ENCODE results near the gene ANKRD2.

ANKRD2 gene

DNA sequence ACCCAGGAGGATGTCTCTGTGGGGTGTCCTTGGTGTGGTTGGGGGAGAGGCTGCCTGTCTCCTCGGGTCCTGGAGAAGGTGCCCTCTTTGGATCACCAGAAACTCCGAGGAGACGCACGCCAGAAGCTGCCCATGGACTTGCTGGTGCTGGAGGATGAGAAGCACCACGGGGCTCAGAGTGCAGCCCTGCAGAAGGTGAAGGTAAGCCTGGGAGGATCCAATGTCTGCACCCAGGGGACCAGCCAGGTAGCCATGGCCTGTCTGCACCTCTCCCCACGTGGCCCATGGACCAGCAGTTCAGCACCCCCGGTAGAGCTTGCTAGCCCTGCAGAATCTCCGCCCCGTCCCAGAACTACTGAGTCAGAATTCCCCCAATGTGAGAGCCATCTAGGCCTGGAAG, 5.1 kb downstream of the ANKRD2 start:
- Mint-ChIP-seq H3K4me1 (no peaks in the 10 kb centered on the region), H3K27ac (peak overlapping the region in 1 of 2 donors; percentile 14), H3K4me3 (no peak overlapping the region), H3K27me3 (no peaks in the 10 kb centered on the region), H3K9me3 (no peaks in the 10 kb centered on the region)
- DNase-seq (no peak), ATAC-seq (no peak)

DNA sequence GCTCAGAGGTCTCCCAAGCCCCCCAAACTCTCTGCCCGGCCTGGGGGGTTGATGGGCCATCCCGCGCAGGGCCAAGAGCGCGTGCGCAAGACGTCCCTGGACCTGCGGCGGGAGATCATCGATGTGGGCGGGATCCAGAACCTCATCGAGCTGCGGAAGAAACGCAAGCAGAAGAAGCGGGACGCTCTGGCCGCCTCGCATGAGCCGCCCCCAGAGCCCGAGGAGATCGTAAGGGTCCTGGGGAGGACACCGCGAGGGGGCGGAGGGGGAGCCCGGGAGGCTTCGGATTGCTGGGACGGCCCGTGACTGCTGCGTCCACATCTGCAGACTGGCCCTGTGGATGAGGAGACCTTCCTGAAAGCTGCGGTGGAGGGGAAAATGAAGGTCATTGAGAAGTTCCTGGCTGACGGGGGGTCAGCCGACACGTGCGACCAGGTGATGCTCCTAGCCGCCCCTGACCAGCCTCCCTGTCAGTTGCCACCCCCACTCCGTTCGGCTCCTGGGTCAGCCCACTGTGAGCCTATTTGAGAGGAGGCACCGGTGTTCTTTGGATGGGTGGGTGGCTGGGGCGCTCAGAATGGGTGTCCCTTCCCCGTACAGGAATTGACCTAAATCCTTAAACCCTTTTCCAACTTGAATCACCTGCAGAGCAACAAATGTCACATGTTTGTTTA, 5.7 kb downstream of the ANKRD2 start:
- Mint-ChIP-seq H3K9me3 (no peaks in the 10 kb centered on the region), H3K4me3 (no peak overlapping the region), H3K4me1 (no peaks in the 10 kb centered on the region), H3K27me3 (no peaks in the 10 kb centered on the region), H3K27ac (no peak overlapping the region)
- ATAC-seq (no peak), DNase-seq (no peak)

DNA sequence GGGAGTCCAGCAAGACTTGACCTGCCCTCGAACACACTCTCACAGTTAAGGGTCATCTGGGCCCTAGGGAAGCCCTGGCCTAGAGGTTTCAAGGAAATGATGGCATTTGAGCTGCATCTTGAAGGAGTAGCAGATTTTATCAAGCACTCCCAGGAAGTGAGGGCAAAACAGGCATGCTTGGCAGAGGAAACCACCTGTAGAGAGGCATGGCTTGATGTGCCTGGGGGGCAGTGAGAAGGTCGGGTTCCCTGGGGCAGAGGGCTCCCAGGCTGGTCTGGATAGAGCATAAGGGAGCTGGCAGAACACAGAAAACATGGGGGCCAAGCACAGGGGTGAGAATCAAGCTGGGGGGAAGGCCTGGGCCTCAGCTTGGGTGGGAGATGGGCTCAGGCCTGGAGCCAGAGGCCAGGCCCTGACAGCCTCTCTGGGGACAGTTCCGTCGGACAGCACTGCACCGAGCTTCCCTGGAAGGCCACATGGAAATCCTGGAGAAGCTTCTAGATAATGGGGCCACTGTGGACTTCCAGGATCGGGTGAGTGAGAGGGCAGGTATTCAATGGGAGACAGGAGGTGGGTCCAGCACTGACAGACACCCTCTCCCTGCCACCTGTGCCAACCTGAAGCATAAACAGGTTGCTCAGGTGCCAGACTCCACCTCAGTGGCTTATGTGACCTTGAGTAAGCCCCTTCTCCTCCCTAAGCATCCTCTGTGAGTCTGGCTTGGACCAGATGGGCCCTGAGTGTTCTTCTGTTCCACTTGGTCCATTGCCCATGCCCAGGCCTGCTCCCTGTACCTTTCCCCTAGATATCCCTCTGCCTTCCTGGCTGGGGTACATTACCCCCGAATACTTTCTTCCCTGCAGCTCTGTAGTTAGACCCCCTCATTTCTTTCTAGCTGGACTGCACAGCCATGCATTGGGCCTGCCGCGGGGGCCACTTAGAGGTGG, 8.1 kb downstream of the ANKRD2 start:
- no peak overlapping the region for H3K4me3 Mint-ChIP-seq
- DNase-seq = no peak
- peak overlapping the region in 1 of 2 donors; percentile 8 for H3K27ac Mint-ChIP-seq
- ATAC-seq = no peak
- H3K27me3 Mint-ChIP-seq = no peaks in the 10 kb centered on the region
- no peaks in the 10 kb centered on the region for H3K4me1 Mint-ChIP-seq
- H3K9me3 Mint-ChIP-seq = no peaks in the 10 kb centered on the region

DNA sequence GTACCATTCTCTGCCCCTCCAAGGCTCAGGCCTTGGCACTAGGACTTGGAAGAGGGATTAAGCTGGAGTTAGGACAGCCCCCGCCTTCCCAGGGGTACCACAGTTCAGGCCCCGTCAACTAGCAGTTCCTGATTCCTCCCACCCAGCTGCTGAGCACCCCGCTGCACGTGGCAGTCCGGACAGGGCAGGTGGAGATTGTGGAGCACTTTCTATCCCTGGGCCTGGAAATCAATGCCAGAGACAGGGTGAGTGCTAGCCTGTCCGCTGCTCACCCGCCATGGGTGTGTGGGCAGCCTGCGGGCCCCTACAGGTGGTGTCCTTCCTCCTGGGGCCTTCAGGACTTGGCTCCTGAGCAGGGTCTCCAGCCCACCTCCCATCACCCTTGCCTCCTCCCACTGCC, 9.6 kb downstream of the ANKRD2 start:
- DNase-seq (no peak), ATAC-seq (no peak)
- Mint-ChIP-seq H3K9me3 (no peaks in the 10 kb centered on the region), H3K4me1 (no peaks in the 10 kb centered on the region), H3K27me3 (no peaks in the 10 kb centered on the region), H3K27ac (no peak overlapping the region), H3K4me3 (no peak overlapping the region)

DNA sequence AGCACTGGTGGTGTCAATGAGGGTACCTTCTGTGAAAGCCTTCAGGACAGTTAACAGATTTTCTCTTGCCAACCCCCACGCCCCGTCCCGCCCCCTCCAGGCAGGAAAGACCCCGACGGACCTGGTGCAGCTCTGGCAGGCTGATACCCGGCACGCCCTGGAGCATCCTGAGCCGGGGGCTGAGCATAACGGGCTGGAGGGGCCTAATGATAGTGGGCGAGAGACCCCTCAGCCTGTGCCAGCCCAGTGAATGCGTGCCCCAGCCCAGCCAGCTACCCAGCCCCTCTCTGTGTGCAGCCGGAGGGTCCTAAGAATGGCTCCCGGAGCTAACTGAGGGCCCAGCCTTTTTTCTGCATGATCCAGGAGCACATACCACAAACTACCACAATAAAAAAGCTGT, 10.9 kb downstream of the ANKRD2 start:
- DNase-seq (no peak), ATAC-seq (no peak)
- Mint-ChIP-seq H3K4me1 (no peaks in the 10 kb centered on the region), H3K4me3 (no peak overlapping the region), H3K27ac (no peak overlapping the region), H3K9me3 (no peaks in the 10 kb centered on the region), H3K27me3 (no peaks in the 10 kb centered on the region)

DNA sequence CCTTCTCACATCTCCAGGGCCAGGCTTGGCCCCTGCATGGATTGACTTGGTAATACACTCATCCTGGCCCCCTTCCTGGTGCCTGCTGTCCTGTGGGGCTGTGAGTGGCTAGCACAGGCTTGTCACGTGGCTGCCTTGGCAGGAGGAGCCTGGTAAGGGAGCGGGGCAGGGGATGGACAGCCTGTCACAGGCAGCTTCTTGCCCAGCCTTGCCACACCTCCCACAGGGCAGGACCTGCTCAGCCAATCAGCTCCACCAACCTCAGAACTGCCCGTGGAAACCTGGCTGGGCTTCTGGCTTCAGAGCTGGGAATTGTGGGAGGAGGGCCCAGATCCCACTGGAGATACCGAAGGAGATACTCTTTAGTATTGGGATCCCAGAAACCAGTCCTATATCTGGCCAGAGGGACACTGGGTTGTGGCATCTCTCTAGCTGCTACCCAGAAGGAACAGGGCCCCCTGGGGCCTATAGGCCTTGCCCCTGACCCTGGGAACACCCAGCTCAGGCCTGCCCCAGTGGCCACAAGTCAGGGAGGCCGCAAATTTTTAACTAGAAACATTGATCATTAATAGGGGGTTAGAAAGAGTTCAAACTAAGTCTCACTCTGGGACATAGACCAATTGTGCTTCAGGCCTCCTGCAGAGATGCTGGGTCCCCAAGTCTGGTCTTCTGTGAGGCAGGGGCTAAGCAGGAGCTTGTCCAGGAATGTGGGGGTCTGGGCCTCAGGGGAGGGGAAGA, 11.7 kb downstream of the ANKRD2 start, which contains the start of gene HOGA1:
Gene HOGA1 (plus strand): TSS at position 330 of the 738 bp plus-strand sequence. CDS start 315 bp downstream, at position 645.
- no peaks in the 10 kb centered on the region for H3K9me3 Mint-ChIP-seq
- DNase-seq = no peak
- H3K27ac Mint-ChIP-seq = peak within 1 kb of the TSS; percentile 27 to 83
- no peak for ATAC-seq
- no peak within 1 kb of the TSS for H3K4me3 Mint-ChIP-seq
- no peaks in the 10 kb centered on the region for H3K4me1 Mint-ChIP-seq
- H3K27me3 Mint-ChIP-seq = no peaks in the 10 kb centered on the region

DNA sequence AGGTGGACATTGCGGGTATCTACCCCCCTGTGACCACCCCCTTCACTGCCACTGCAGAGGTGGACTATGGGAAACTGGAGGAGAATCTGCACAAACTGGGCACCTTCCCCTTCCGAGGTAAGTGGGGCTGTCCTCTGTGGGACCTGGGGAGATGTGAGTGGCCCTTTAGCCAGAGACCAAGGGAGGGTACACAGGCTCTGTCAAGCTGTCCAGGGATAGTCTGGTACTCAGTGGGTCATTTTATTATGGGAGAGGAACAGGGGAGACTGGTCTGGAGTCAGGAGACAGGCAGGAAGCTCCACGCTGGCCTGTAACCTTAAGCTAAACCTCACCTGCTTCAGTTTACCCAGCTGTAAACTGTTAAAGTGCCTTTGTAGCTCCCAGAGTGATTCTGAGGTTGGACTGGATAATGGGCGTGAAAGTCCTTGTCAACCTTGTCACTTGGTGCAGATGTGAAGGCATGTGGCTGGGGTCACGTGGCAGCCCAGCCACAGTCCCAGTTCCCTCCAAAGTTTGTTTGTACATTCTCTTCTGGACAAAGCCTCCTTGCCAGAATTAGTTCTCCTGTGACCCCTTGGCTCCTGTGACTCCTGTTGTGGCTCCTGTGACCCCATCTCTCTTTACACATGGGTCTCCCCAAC, 12.3 kb downstream of the ANKRD2 start:
- Mint-ChIP-seq H3K27ac (peak overlapping the region; percentile 27 to 83), H3K9me3 (no peaks in the 10 kb centered on the region), H3K4me1 (no peaks in the 10 kb centered on the region), H3K27me3 (no peaks in the 10 kb centered on the region), H3K4me3 (no peak overlapping the region)
- no peak for DNase-seq
- no peak for ATAC-seq

DNA sequence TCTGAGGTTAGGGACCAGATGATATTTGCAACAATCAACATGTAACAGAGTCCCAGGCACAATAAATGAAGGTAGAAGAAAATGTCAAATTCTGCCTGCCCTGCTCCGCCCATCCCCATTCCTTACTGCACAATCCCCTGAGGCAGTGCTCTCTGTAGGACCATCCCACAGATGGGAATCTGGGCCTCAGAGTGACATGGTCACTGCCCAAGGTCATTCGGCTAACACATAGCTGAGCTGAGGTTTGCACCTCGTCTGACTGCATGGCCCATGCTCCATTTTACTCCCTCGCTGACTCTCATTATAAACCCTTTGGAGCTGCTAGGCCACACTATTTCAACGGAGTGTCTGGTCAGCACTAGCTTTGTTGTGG, 12.8 kb downstream of the ANKRD2 start:
- H3K27ac Mint-ChIP-seq = peak overlapping the region in 1 of 2 donors; percentile 85
- no peaks in the 10 kb centered on the region for H3K27me3 Mint-ChIP-seq
- peaks cover 3% of the 10 kb centered on the region for H3K4me1 Mint-ChIP-seq
- DNase-seq = no peak
- no peak overlapping the region for H3K4me3 Mint-ChIP-seq
- ATAC-seq = no peak
- H3K9me3 Mint-ChIP-seq = no peaks in the 10 kb centered on the region

DNA sequence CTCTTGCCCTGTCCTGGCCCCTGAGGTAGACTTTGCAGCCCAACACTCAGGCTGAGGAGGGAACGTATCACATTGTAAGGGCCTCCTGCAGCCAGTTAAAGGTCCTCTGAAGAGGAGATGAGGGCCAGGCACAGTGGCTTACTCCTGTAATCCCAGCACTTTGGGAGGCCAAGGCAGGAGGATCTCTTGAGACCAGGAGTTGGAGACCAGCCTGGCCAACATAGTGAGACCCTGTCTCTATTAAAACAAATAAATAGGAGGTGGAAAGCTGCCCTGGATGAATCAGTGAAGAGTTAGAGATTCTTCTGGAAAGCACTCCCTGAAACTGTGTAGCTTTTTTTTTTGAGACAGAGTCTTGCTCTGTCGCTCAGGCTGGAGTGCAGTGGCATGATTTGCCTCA, 14.6 kb downstream of the ANKRD2 start:
- ATAC-seq (no peak), DNase-seq (no peak)
- Mint-ChIP-seq H3K27me3 (no peaks in the 10 kb centered on the region), H3K4me3 (no peak overlapping the region), H3K9me3 (no peaks in the 10 kb centered on the region), H3K27ac (no peak overlapping the region), H3K4me1 (peaks cover 9% of the 10 kb centered on the region)

DNA sequence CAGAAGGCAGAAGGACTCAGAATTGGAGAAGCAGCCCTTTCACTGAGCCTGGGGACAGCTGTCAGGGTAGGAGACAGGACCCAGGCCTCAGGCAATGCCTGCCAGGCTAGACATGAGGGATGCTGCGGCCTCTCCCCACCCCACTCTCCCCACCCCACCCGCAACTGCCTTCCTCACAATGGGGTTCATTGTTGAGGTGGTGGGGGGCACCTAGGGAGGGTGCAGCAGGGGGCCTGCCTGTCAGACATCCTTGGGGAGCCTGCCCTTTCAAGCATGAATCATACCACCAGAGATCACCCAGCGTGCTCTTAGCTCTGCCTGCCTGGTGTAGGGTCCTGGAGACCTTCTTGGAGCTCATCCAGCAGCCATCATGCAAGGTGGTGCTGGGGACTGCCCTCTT, 16.9 kb downstream of the ANKRD2 start, which contains the start of gene C10orf62:
Gene C10orf62 (plus strand): TSS at position 243 of the 400 bp plus-strand sequence. CDS start 177 bp downstream, outside the sequence.
- ATAC-seq = no peak
- no peaks in the 10 kb centered on the region for H3K9me3 Mint-ChIP-seq
- peak within 1 kb of the TSS in 1 of 2 donors; percentile 50 for H3K27ac Mint-ChIP-seq
- peaks cover 9% of the 10 kb centered on the region for H3K4me1 Mint-ChIP-seq
- H3K27me3 Mint-ChIP-seq = no peaks in the 10 kb centered on the region
- no peak for DNase-seq
- H3K4me3 Mint-ChIP-seq = peak within 1 kb of the TSS in 1 of 2 donors; percentile 24

DNA sequence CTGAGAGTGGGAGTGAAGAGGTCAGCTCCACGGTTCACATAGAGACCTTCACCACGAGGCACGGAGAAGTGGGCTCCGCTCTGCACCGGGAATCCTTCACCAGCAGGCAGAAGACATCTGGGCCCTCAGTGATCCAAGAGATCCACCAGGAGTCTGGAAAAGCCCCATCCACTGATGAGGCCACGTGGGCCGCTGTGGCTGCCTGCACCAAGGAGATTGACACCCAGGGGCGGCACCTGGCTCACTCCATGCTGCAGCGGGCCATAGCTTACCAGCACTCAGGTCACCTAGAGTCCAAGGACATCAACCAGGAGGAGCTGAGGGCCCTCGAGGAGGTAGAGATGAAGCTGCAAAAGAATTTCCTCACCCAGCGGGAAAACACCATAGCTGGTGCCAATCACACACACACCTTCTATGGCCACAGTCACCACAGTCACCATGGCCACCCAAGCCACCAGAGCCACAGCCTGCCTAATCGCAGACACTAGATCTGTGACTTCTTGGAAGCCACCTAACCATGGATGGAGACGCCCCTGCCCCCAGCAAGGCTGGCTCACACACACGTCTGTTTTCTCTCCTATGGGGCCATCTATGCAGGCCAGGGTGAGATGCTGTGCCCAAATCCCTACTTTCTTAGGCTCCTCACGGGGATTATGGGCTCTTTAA, 17.6 kb downstream of the ANKRD2 start:
- Mint-ChIP-seq H3K4me3 (peak overlapping the region in 1 of 2 donors; percentile 24), H3K9me3 (no peaks in the 10 kb centered on the region), H3K27me3 (no peaks in the 10 kb centered on the region), H3K27ac (peak overlapping the region in 1 of 2 donors; percentile 50), H3K4me1 (peaks cover 9% of the 10 kb centered on the region)
- DNase-seq = peak; percentile 20 to 60
- peak; percentile 92 for ATAC-seq

DNA sequence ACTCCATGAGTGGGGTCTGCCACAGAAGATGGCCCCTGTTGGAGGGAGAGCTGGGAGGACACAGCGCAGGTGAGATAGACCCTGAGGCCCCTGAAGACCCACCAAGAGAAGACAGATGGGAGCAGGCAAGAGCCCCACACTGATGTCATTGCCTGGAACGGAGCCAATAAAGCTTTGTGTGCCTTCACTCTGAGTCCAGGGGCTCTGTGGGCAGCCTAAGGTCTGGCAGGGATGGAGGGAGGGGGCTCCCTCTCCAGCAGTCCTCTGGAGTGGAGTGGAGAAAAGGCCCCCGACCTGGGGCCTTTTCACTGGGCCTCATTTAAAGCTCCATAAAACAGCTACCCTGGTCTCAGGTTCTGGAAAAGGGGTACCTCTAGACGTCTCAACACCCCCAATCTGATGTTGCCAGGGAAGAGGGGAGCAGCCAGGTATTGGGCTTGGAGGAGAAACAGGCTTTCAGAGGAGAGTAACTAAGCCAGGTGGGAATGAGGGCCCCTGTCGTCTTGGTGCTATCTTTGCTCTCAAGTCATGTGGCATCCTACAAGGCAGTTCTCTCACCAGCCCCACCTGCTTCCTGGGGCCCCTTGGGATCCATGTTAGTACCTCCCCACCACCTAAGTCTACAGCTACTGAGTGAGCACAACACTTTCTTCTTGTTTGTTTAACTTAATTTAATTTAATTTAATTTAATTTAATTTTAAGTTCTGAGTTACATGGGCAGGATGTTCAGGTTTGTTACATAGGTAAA, 18.3 kb downstream of the ANKRD2 start:
- Mint-ChIP-seq H3K27ac (peak overlapping the region in 1 of 2 donors; percentile 50), H3K27me3 (no peaks in the 10 kb centered on the region)

DNA sequence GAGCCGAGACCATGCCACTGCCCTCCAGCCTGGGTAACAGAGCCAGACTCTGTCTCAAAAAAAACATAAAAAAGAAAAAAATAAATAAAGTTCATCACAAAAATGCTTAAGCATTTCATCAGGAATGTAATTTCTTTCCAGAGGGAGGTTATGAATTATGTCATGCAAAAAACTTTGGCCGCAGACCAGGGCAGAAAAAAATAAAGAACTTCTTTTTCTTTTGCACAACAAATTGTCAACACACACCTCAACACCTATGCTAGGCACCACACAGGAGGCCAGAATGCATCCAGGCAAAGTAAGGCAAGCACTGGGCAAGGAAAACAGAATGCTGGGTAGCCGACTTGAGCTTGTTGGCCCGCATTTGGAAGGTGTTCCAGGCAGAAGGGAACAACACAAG, 20.8 kb downstream of the ANKRD2 start:
- Mint-ChIP-seq H3K9me3 (no peaks in the 10 kb centered on the region), H3K4me3 (no peak overlapping the region), H3K27me3 (no peaks in the 10 kb centered on the region), H3K4me1 (peaks cover 9% of the 10 kb centered on the region), H3K27ac (no peak overlapping the region)
- DNase-seq (no peak), ATAC-seq (no peak)

More for the DNA sequence above, 18.3 kb downstream of the ANKRD2 start:
- ATAC-seq = peak; percentile 21
- no peaks in the 10 kb centered on the region for H3K9me3 Mint-ChIP-seq
- DNase-seq = no peak
- peaks cover 9% of the 10 kb centered on the region for H3K4me1 Mint-ChIP-seq
- no peak overlapping the region for H3K4me3 Mint-ChIP-seq

All from stimulated activated naive CD8-positive, alpha-beta T cell treated with anti-CD3 and anti-CD28 coated beads, Interleukin-15, amount 100 ng/mL, for 72 hours (primary cell).